OCI-LY1 (cell line): ENCODE results near the gene SUCNR1.

Source experiments
- H2AFZ ChIP-seq: fragments of 200-600 bp; sonication (generic), shearing (Covaris generic); 2 replicates; pipeline ENCODE4 v1.6.0; 2014; ENCODE audit warnings: antibody characterized with exemption, mild to moderate bottlenecking, low read length
- H3F3A ChIP-seq: fragments of 200-600 bp; sonication (generic), shearing (Covaris generic); 2 replicates; pipeline ENCODE4 v1.6.0; 2014; ENCODE audit warnings: mild to moderate bottlenecking, antibody characterized with exemption, low read length, moderate library complexity; ENCODE audit not compliant: insufficient read depth
- H3K27ac ChIP-seq: fragments of 200-600 bp; sonication (generic); 2 replicates; pipeline ENCODE4 v1.5.1; 2014; ENCODE audit warnings: low read length, mixed run types, mild to moderate bottlenecking, low read depth; ENCODE audit not compliant: poor library complexity, severe bottlenecking
- H3K27me3 ChIP-seq: fragments of 200-600 bp; sonication (generic); 2 replicates; pipeline ENCODE4 v1.6.0; 2014; ENCODE audit warnings: antibody characterized with exemption, mild to moderate bottlenecking, low read length, moderate library complexity; ENCODE audit not compliant: insufficient read depth
- H3K36me3 ChIP-seq: fragments of 200-600 bp; sonication (generic); 2 replicates; pipeline ENCODE4 v1.6.1; 2014; ENCODE audit warnings: mild to moderate bottlenecking, antibody characterized with exemption, low read length, moderate library complexity, mixed read lengths; ENCODE audit not compliant: insufficient read depth
- H3K4me1 ChIP-seq: fragments of 200-600 bp; sonication (generic); 2 replicates; pipeline ENCODE4 v1.5.1; 2014; ENCODE audit warnings: mild to moderate bottlenecking, low read length, moderate library complexity; ENCODE audit not compliant: insufficient read depth, severe bottlenecking
- H3K4me2 ChIP-seq: fragments of 200-600 bp; sonication (generic), shearing (Covaris generic); 2 replicates; pipeline ENCODE4 v1.6.1; 2014; ENCODE audit warnings: low read length
- H3K4me3 ChIP-seq: fragments of 200-600 bp; sonication (generic); 2 replicates; pipeline ENCODE4 v1.5.1; 2014; ENCODE audit warnings: low read length, low read depth, mild to moderate bottlenecking, mixed read lengths; ENCODE audit not compliant: poor library complexity, severe bottlenecking
- H3K79me2 ChIP-seq: fragments of 200-600 bp; shearing (Covaris generic); 2 replicates; pipeline ENCODE4 v1.6.1; 2016; ENCODE audit warnings: mixed run types, low read length, mixed read lengths; ENCODE audit not compliant: insufficient read depth
- H3K9ac ChIP-seq: fragments of 200-600 bp; sonication (generic), shearing (Covaris generic); 2 replicates; pipeline ENCODE4 v1.6.1; 2014; ENCODE audit warnings: mild to moderate bottlenecking, low read length, mixed read lengths
- H3K9me2 ChIP-seq: fragments of 200-600 bp; sonication (generic), shearing (Covaris generic); 2 replicates; pipeline ENCODE4 v1.6.1; 2014; ENCODE audit warnings: low read depth, mild to moderate bottlenecking, low read length, mixed read lengths
- H3K9me3 ChIP-seq: fragments of 200-600 bp; shearing (Covaris generic); 2 replicates; pipeline ENCODE4 v1.6.1; 2014; ENCODE audit warnings: low read length, mixed read lengths
- H4K20me1 ChIP-seq: fragments of 200-600 bp; sonication (generic), shearing (Covaris generic); 2 replicates; pipeline ENCODE4 v1.6.0; 2016; ENCODE audit warnings: mild to moderate bottlenecking, low read length; ENCODE audit not compliant: insufficient read depth
- EZH2 ChIP-seq: fragments of 200-600 bp; sonication (generic), shearing (Covaris generic); IDR thresholded peaks from 2 replicates; pipeline ENCODE4 v1.8.0; 2017; ENCODE audit warnings: borderline replicate concordance, mixed run types, mild to moderate bottlenecking, antibody characterized with exemption, low read length, moderate library complexity, mixed read lengths
- TF ChIP-seq, protein P1 (sequence below): fragments of 200-600 bp; sonication (generic), shearing (Covaris generic); IDR thresholded peaks from 2 replicates; pipeline ENCODE4 v1.5.1; 2017; ENCODE audit warnings: mild to moderate bottlenecking, antibody characterized with exemption, low read length, moderate library complexity, mixed read lengths

The SUCNR1 gene

DNA sequence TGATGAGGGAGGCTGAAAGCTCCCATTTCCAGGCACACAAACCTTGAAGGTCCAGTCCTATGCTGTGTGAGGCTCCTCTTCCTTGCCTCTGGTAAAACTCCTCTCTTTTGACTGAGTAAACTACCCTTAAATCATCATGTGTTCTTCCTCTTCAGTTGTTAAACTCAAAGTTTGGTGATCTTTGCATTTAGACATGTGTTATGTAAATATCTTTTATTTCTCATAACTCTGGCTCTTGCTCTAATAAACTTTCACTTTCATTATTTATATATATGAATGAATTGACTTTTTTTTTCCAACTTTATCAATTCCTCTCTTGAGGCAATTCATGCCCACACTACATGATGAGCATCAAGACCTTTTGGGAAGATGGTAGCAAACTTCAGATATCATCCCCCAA is 26.6 kb downstream of the SUCNR1 start:
- no peak overlapping the region for H3K9ac ChIP-seq
- no peaks in the 10 kb centered on the region for H4K20me1 ChIP-seq
- no peak overlapping the region for H3K4me3 ChIP-seq
- no peak overlapping the region for H3K4me2 ChIP-seq
- H3K27me3 ChIP-seq = no peaks in the 10 kb centered on the region
- H3K36me3 ChIP-seq = no peaks in the 10 kb centered on the region
- no peaks in the 10 kb centered on the region for H3K4me1 ChIP-seq
- TF ChIP-seq, protein P1, sequence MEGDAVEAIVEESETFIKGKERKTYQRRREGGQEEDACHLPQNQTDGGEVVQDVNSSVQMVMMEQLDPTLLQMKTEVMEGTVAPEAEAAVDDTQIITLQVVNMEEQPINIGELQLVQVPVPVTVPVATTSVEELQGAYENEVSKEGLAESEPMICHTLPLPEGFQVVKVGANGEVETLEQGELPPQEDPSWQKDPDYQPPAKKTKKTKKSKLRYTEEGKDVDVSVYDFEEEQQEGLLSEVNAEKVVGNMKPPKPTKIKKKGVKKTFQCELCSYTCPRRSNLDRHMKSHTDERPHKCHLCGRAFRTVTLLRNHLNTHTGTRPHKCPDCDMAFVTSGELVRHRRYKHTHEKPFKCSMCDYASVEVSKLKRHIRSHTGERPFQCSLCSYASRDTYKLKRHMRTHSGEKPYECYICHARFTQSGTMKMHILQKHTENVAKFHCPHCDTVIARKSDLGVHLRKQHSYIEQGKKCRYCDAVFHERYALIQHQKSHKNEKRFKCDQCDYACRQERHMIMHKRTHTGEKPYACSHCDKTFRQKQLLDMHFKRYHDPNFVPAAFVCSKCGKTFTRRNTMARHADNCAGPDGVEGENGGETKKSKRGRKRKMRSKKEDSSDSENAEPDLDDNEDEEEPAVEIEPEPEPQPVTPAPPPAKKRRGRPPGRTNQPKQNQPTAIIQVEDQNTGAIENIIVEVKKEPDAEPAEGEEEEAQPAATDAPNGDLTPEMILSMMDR = no peak
- TF ChIP-seq EZH2 = no peak
- no peaks in the 10 kb centered on the region for H3F3A ChIP-seq
- no peaks in the 10 kb centered on the region for H3K9me3 ChIP-seq
- no peaks in the 10 kb centered on the region for H3K79me2 ChIP-seq
- no peak overlapping the region for H2AFZ ChIP-seq
- H3K27ac ChIP-seq = no peak overlapping the region
- H3K9me2 ChIP-seq = no peaks in the 10 kb centered on the region

DNA sequence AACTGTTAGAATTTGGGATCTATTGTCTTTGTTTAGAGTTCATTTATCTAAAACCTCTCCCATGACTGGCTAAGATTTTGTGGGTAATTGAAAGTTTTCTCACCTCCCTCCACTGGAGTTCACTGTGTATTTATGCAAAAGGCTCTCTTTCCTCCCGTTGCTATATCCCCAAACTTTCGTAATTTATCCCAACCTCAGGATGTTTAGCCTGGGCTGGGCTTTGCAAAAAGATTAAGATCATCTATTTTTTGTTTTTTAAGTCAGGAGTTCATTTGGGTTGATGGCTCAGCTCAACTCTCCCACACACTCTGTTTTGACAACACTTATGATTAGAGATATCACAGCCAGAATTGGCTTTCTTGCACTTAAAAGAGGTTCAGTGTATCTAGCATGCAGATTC is 27.0 kb downstream of the SUCNR1 start:
- H3K9ac ChIP-seq = no peak overlapping the region
- H3K27me3 ChIP-seq = no peaks in the 10 kb centered on the region
- no peaks in the 10 kb centered on the region for H3K9me2 ChIP-seq
- H3F3A ChIP-seq = no peaks in the 10 kb centered on the region
- no peak overlapping the region for H2AFZ ChIP-seq
- TF ChIP-seq EZH2 = no peak
- TF ChIP-seq, protein P1 = no peak
- H3K36me3 ChIP-seq = no peaks in the 10 kb centered on the region
- no peak overlapping the region for H3K4me3 ChIP-seq
- H4K20me1 ChIP-seq = no peaks in the 10 kb centered on the region
- H3K9me3 ChIP-seq = no peaks in the 10 kb centered on the region
- H3K4me2 ChIP-seq = no peak overlapping the region
- H3K27ac ChIP-seq = no peak overlapping the region
- no peaks in the 10 kb centered on the region for H3K4me1 ChIP-seq
- H3K79me2 ChIP-seq = no peaks in the 10 kb centered on the region

DNA sequence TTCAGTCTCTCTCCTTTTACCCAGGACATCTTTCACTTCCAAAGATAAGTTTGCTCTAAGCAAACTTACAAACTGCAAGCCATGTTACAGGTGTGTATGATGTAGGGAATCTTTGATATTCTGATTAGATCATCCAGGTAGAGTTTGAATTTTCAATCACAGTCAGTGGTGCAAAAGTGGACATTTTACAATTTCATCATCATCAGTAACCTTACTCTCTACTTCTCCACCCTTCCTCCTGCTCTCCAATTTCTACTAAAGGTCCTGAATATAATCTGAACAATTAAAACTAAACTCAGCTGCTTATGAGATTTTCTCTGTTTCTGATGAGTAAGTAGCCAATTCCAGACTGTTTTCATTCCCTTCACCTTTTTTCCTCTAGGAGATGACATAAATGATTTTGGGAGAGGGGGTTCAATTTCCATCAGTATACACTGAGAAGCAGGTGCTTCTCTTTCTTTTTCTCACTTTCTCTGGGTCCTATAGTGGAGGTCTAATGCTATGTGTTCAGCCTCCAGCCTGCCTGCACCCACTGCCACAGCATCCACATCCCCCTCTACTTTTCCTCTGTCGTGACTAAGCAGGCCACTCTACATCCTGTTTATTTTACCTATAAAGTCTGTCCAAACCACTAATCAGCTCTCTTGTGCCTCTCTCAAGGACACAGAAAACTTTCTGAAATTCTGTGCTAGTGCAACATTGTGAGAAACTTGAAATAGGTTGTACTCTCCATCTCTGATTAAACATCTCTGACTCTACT is 27.6 kb downstream of the SUCNR1 start:
- no peak overlapping the region for H3K27ac ChIP-seq

More for the DNA sequence above, 27.6 kb downstream of the SUCNR1 start:
- Histone ChIP-seq H3K4me2 (no peak overlapping the region), H3K4me3 (no peak overlapping the region), H3K9ac (no peak overlapping the region), H3K9me2 (no peaks in the 10 kb centered on the region), H4K20me1 (no peaks in the 10 kb centered on the region), H3K36me3 (no peaks in the 10 kb centered on the region), H3F3A (no peaks in the 10 kb centered on the region), H3K4me1 (no peaks in the 10 kb centered on the region), H3K27me3 (no peaks in the 10 kb centered on the region), H3K9me3 (no peaks in the 10 kb centered on the region), H2AFZ (no peak overlapping the region), H3K79me2 (no peaks in the 10 kb centered on the region)
- no peak for TF ChIP-seq EZH2
- TF ChIP-seq, protein P1 = no peak
